Caki2 (cell line): ENCODE measurements around the gene AGAP1. TPM values are rescaled to one million over a fixed set of nuclear protein-coding genes. Genes with fewer than 3 reads are reported as not detected.
"Not testable (repeated sequence)": the region's sequence is repeated elsewhere in the genome, so short reads cannot be mapped to it uniquely, and the experiment has no call there.

ENCODE experiments used
- DNase-seq: peaks from one replicate; pipeline ENCODE4 v3.0.0-alpha.2; 2015; ENCODE audit warnings: low read depth
- in situ Hi-C: cut with HindIII; loops from 2 replicates; pipeline ENCODE4 v1.10.0; 2016; ENCODE audit warnings: low sequenced_read_pairs, low pct_unique_long_range_greater_than_20kb, mixed read lengths
- total RNA-seq: library from RNA; depleted of rRNA; stranded (reverse); fragments of >200 nt; shearing (Covaris generic); gene quantifications from 2 replicates; pipeline ENCODE4 v1.2.3, GENCODE V29; 2014; ENCODE audit warnings: low replicate concordance

Gene AGAP1
- total RNA-seq, 1 experiment from 2014 or later = 5.3 TPM

GRCh38 chr2:236052206-236052605 lies 558.4 kb downstream of the AGAP1 start:
- in situ Hi-C loops = no loop called here
- DNase-seq = no peak

- DNase-seq = no peak
- in situ Hi-C loops = no loop called here
These were observed 559.3 kb downstream of the AGAP1 start for GRCh38 chr2:236052926-236053821.

DNA sequence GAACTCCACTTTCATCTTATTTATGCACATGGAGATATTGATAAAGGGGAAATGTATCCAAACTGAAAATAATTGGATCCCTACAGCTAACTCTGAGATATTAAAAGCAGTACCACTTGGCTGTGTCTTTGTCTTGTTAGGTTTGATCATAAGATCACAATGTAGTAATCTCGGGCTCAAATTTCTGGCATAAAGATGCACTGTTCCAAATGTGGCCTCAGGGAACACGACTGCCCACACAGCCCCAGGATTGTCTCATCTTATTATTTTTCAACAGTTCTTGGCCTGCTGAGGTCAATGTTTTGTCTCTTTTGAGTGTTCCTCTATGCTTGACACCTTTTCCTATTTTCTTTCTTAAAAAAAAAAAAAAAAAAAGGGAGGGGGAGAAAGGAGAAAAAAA lies 560.3 kb downstream of the AGAP1 start:
- in situ Hi-C loops = no loop called here
- DNase-seq = no peak

DNA sequence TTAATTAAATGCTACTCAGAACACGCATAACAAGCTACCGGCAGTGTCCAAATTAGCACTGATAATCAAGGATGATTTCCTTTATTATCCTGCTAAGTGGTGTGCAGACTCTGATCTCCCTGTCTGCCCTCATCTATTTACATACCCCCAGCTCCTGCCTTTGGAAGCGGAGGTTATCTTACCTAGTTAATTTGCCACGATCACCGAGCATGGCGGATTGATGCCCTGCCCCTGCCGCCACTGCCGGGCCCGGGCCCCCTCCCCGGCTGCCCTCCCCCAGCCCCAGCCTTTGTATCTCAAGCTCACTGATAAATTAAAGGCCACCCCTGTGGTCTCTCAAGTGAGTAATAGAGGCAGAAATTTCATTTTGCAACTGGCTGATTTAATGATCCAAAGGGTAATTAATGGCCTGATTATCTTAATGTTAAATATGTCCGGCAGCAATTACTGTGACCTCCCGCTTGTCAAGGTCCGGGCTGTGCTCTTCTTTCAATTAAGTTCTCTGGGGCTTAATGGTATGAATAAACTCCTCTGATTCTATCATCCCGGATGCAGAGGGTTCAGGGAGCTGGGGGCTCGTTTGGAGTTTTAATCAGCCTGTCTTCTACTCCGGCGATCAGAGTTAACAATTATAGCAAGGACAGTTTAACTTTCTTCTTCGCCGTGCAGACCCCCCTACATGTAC lies 560.9 kb downstream of the AGAP1 start:
- in situ Hi-C loops = no loop called here
- no peak for DNase-seq

GRCh38 chr2:236055471-236055870 lies 561.6 kb downstream of the AGAP1 start:
- in situ Hi-C loops = no loop called here
- no peak for DNase-seq

- in situ Hi-C loops = no loop called here
- DNase-seq = no peak
These were observed 562.3 kb downstream of the AGAP1 start for GRCh38 chr2:236056141-236056540.

- in situ Hi-C loops = no loop called here
- DNase-seq = no peak
These were observed 563.5 kb downstream of the AGAP1 start for GRCh38 chr2:236057375-236057774.

DNA sequence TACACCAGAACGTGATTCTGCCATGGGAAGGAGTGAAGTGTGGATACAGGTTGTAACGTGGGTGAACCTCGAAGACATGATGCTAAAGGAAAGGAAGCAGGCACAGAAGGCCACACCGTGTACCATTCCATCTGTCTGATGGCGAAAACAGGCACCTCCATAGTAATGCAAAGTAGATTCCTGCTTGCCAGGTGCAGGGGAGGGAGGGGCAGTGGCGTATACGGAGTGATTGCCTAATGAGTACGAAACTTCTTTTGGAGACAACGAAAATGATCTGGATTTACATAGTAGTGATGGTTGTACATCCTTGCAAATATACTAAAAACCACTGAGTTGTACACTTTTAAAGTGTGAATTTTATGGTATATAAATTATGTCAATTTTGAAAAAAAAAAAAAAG lies 567.7 kb downstream of the AGAP1 start:
- in situ Hi-C loops = no loop called here

DNA sequence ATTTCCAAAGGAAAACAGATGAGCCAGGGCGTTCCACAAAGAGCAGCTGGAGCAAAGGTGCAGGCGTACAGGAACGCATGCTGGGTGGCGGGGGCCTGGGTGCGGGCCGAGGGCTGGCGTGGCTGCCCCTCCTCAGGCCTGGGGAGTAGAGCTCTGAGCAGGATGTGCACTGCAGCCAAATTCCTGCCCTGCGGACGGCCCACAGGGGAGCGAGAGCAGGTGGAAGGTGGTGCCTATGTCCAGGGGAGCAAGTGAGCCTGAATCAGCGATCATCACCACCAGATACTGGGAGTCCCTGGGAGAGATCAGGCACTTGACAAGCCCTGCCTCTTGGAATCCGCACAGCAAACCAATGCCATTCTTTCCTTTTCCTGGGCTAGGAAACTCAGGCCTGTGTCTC lies 568.1 kb downstream of the AGAP1 start:
- in situ Hi-C loops = no loop called here
- no peak for DNase-seq

More for the DNA sequence above, 567.7 kb downstream of the AGAP1 start:
- DNase-seq = no peak

DNA sequence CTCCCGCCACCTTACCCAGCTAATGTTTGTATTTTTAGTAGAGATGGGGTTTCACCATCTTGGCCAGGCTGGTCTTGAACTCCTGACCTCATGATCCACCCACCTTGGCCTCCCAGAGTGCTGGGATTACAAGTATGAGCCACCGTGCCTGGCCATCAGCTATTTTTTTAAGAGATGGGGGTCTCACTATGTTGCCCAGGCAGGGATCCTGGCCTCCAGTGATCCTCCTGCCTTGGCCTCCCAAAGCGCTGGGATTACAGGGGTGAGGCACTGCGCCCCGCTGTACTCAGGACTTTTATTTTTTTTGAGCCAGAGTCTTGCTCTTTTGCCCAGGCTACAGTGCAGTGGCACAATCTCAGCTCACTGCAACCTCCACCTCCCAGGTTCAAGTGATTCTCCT lies 569.0 kb downstream of the AGAP1 start:
- in situ Hi-C loops = not testable (repeated sequence)

GRCh38 chr2:236063994-236064393 lies 570.2 kb downstream of the AGAP1 start:
- DNase-seq = no peak
- in situ Hi-C loops = no loop called here

More for the DNA sequence above, 569.0 kb downstream of the AGAP1 start:
- DNase-seq = not testable (repeated sequence)

DNA sequence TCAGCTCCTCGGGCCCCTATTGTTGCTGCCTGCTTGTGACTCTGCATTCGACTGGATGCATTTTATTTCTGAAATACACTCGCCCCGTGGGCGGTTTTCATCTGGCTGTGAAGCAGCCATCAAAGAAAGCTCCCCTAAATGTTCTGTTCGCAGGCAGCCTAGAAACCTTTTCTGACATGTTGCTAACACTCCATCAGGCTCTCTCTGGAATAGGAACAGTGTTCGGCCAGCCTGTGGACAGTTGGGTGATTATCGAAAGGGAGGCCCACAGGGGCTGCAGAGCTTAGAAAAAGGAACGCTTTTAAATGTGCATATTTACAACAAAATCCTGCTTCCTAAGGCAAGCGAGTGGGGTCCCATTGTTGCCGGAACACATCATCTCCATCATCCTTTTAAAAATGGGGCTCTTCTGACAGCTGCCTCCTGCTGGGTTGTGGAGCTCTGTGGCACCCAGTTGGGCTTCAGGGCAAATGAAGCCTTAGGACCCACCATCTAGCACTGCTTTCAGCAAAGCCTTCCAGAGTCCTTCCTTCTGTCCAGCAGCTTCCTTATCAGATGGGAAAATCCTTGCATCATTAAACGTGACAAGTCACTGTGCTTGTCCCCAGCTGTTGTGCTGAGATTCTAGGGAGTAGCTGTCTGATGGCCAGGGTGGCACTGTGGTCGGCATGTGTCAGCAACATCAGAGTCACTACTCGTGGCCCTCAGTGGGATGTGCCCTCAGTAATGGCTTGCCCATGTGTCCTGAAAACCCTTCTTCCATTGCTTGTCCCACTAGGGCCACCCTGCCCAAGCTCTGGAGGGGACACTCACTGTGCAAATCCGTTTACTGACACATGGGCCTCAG lies 571.7 kb downstream of the AGAP1 start:
- no peak for DNase-seq
- in situ Hi-C loops = no loop called here

- in situ Hi-C loops = no loop called here
- no peak for DNase-seq
These were observed 576.4 kb downstream of the AGAP1 start for GRCh38 chr2:236070236-236070635.

- in situ Hi-C loops = no loop called here
- no peak for DNase-seq
These were observed 579.4 kb downstream of the AGAP1 start for GRCh38 chr2:236073246-236073645.

DNA sequence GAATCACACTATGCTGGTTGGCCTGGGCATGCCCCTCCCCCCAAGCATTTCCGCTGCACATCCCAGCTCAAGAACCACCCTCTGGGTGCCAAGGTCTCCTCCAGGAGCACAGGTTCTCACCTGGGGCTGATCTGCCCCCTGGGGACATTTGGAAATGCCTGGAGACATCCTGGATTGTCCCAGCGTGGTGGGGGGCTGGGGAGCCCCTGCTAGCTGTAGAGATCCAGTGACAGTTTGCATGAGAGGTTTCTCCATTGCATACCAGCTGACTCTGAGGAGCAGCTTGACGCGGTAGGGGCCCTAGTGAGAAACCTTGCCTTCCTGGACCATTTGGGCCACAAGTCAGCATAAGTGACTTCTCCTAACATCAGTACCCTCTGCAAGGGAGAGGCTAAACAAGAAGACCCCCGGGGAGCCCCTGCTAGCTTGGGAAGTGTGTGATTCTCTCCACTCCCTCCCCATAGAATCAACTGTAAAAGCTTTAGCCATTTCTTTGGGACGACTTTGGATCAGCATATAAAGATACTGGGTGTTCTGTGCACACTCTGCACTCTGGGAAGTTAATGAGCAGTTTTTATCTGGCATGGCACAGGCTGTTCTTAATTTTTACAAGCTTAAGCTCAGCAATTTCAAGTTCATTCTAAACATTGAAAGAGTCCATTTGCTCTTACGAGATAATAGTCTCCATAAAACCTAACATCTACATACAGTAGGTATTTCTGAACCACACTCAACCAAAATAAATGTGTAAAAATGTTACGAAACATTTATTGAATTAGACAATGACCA lies 580.2 kb downstream of the AGAP1 start:
- DNase-seq = no peak
- in situ Hi-C loops = no loop called here

GRCh38 chr2:236075802-236076201 lies 582.0 kb downstream of the AGAP1 start:
- in situ Hi-C loops = no loop called here
- no peak for DNase-seq

- DNase-seq = peak; percentile 85
- in situ Hi-C loops = no loop called here
These were observed 584.7 kb downstream of the AGAP1 start for GRCh38 chr2:236078297-236079255.
